Caco-2 (cell line): ENCODE data around the gene ZNF500. TPM values are rescaled to one million over a fixed set of nuclear protein-coding genes. Genes with fewer than 3 reads are reported as not detected.
A peak's percentile ranks its signal among the peaks of the same experiment; 100 is the strongest.

ENCODE experiments used
- BruUV-seq: library from RNA; stranded (reverse); fragments of 400-500 nt; replicated peaks from 2 replicates; lab custom pipeline; 2021; lab: Mats Ljungman, UMichigan
- CTCF ChIA-PET: fragments of 300-600 bp; sonication (Branson Sonifier 250); formaldehyde crosslinking; loops from one replicate; lab custom pipeline; 2022; ENCODE audit warnings: antibody characterized with exemption; lab: Charles Lee
- POLR2A ChIA-PET: fragments of 300-600 bp; sonication (Branson Sonifier 250); formaldehyde crosslinking; loops from one replicate; lab custom pipeline; 2022; ENCODE audit warnings: antibody characterized with exemption; lab: Charles Lee
- DNase-seq, 2 experiments: peaks; one replicate each; pipeline versions ENCODE4 v3.0.0 to v3.0.0-alpha.2; 2020 to 2022
- H3K27me3 ChIP-seq: replicated peaks from 2 replicates; pipeline ENCODE4 v1.6.0; 2011; ENCODE audit warnings: low read length; ENCODE audit not compliant: control insufficient read depth, insufficient read depth
- H3K36me3 ChIP-seq: 2 replicates; pipeline ENCODE4 v1.5.1; 2011; ENCODE audit warnings: low read length; ENCODE audit not compliant: control insufficient read depth, insufficient read depth
- H3K4me1 ChIP-seq: fragments of 250-450 bp; sonication (Bioruptor Pico); 2 replicates; pipeline ENCODE4 v1.5.1; 2020; ENCODE audit warnings: mild to moderate bottlenecking
- H3K4me3 ChIP-seq: 2 replicates; pipeline ENCODE4 v1.5.1; 2011; ENCODE audit warnings: low read depth, mild to moderate bottlenecking, control low read depth, low read length
- H3K9me3 ChIP-seq: fragments of 250-450 bp; sonication (Bioruptor Pico); 2 replicates; pipeline ENCODE4 v1.5.1; 2020; ENCODE audit warnings: mild to moderate bottlenecking, moderate library complexity
- H3K27ac Mint-ChIP-seq: one replicate; pipeline ENCODE4 v1.8.0; 2022; ENCODE audit warnings: mixed read lengths; ENCODE audit not compliant: unreplicated experiment
- H3K27me3 Mint-ChIP-seq: one replicate; pipeline ENCODE4 v1.8.0; 2022; ENCODE audit warnings: mixed read lengths; ENCODE audit not compliant: insufficient read depth, unreplicated experiment
- H3K36me3 Mint-ChIP-seq: one replicate; pipeline ENCODE4 v1.8.0; 2022; ENCODE audit warnings: mild to moderate bottlenecking, mixed read lengths; ENCODE audit not compliant: insufficient read depth, unreplicated experiment
- H3K4me1 Mint-ChIP-seq: one replicate; pipeline ENCODE4 v1.8.0; 2022; ENCODE audit warnings: low read depth, mixed read lengths; ENCODE audit not compliant: unreplicated experiment
- H3K4me3 Mint-ChIP-seq: one replicate; pipeline ENCODE4 v1.8.0; 2022; ENCODE audit warnings: mild to moderate bottlenecking, moderate library complexity, mixed read lengths; ENCODE audit not compliant: unreplicated experiment
- H3K9me3 Mint-ChIP-seq: one replicate; pipeline ENCODE4 v1.8.0; 2022; ENCODE audit warnings: mixed read lengths; ENCODE audit not compliant: unreplicated experiment
- CTCF ChIP-seq, 2 experiments: fragments of 200-600 bp in 1 of 2; IDR thresholded peaks; 1 replicate in 1 of 2; 2 replicates in 1 of 2; pipeline versions ENCODE4 v1.5.1 to v1.8.0; 2011 to 2022; ENCODE audit warnings: antibody characterized with exemption in 1 of 2, control low read depth in 1 of 2, inconsistent platforms in 1 of 2, low read depth in 1 of 2, low read length in 1 of 2, mild to moderate bottlenecking in 1 of 2, moderate library complexity in 1 of 2; ENCODE audit not compliant: insufficient read depth in 1 of 2, severe bottlenecking in 1 of 2, unreplicated experiment in 1 of 2
- intact Hi-C: fragments of 100-400 bp; cut with micrococcal nuclease; formaldehyde crosslinking; loops from one replicate; pipeline ENCODE4 v1.10.0; 2022; ENCODE audit not compliant: unreplicated experiment
- total RNA-seq: library from RNA; stranded (reverse); gene quantifications from 2 replicates; pipeline ENCODE4 v1.2.3, GENCODE V29; 2022

The ZNF500 gene
- total RNA-seq, 1 experiment from 2014 or later: 12.9 TPM

GRCh38 chr16:4806280-4806679 is 39.3 kb upstream of the ZNF500 start:
- TF ChIP-seq CTCF (IDR thresholded peaks at IDR 0.05; ENCODE audit: insufficient read depth in 1 of 2, low read depth in 1 of 2, low read length in 1 of 2, severe bottlenecking in 1 of 2, unreplicated experiment in 1 of 2): no peak
- intact Hi-C loops: no loop called here
- Mint-ChIP-seq H3K36me3 (peaks cover 88% of the 10 kb centered on the region), H3K4me1 (peaks cover 10% of the 10 kb centered on the region), H3K9me3 (no peaks in the 10 kb centered on the region), H3K27me3 (no peaks in the 10 kb centered on the region), H3K27ac (no peak overlapping the region), H3K4me3 (no peak overlapping the region)
- Histone ChIP-seq H3K36me3 (no peaks in the 10 kb centered on the region), H3K4me1 (peaks cover 4% of the 10 kb centered on the region; the same call in 1 of the 2 replicates), H3K27me3 (no peaks in the 10 kb centered on the region), H3K4me3 (no peak overlapping the region), H3K9me3 (no peaks in the 10 kb centered on the region)
- no peak for DNase-seq
- no TSS peak for BruUV-seq
- POLR2A ChIA-PET: no interaction called here
- CTCF ChIA-PET: no interaction called here

- peaks cover 77% of the 10 kb centered on the region for H3K36me3 Mint-ChIP-seq
- H3K27me3 Mint-ChIP-seq: no peaks in the 10 kb centered on the region
- H3K36me3 ChIP-seq: no peaks in the 10 kb centered on the region
- BruUV-seq: no TSS peak
- no peaks in the 10 kb centered on the region for H3K27me3 ChIP-seq
- CTCF ChIA-PET: interaction anchor here (0.9 to 1.1 kb wide), 2 partner anchors 45 to 153 kb away, joined by 3 to 5 read pairs; partner anchors contain the start of gene SEC14L5
- H3K4me3 ChIP-seq: no peak overlapping the region
- H3K9me3 Mint-ChIP-seq: no peaks in the 10 kb centered on the region
- H3K4me1 ChIP-seq: peaks cover 9% of the 10 kb centered on the region; the same call in 1 of the 2 replicates
- intact Hi-C loops: no loop called here
- H3K4me1 Mint-ChIP-seq: peaks cover 10% of the 10 kb centered on the region
- no peak overlapping the region for H3K4me3 Mint-ChIP-seq
- no peak for TF ChIP-seq CTCF (IDR thresholded peaks at IDR 0.05; ENCODE audit: insufficient read depth in 1 of 2, low read depth in 1 of 2, low read length in 1 of 2, severe bottlenecking in 1 of 2, unreplicated experiment in 1 of 2)
- POLR2A ChIA-PET: no interaction called here
- H3K27ac Mint-ChIP-seq: no peak overlapping the region
- DNase-seq: no peak
- no peaks in the 10 kb centered on the region for H3K9me3 ChIP-seq
These were observed 38.3 kb upstream of the ZNF500 start for GRCh38 chr16:4805231-4805630.

DNA sequence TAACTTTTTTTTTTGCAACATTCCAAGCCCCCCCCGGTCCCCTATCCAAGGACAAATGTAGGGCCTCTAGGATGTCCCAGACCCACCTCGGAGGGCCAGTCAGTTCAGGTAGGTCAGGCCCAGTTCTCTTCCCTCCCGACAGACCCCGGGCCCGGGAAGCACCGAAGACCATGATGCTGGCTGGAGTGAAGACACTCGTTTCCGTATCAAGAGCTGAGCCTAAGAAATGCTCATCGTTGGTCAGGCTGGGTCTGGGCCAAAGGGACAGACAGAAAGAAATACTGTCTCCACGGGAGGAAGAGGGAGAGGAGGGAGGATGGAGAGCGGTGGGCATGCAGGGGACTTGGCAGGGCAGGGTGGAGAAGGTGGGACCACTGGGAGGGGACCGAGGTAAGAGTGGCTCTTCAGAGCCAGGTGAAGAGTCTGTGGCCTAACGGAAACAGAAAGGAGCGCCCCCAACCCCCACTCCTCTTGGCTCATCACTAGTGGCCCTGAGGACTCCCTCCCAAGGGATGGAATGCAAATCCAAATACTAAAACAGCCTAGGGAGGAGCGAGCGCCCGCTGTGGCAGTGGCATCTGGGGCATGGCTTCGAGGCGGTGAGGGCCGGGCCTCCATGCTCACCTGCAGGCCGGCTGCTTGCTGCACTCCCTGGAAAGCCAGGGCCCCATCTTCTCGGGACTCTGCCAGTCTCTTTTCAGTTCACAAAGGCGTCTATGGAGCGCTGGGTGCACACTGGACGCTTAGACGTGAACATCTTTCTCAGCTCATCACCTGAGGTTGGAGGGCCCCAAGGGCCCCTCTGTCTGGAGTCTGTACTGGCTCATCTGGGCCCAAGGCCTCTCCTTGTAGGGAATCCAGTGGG is 37.2 kb upstream of the ZNF500 start:
- POLR2A ChIA-PET: no interaction called here
- Histone ChIP-seq H3K4me1 (peaks cover 9% of the 10 kb centered on the region; the same call in 1 of the 2 replicates), H3K27me3 (no peaks in the 10 kb centered on the region), H3K36me3 (no peaks in the 10 kb centered on the region), H3K4me3 (no peak overlapping the region), H3K9me3 (no peaks in the 10 kb centered on the region)
- Mint-ChIP-seq H3K4me3 (peak overlapping the region; percentile 77), H3K36me3 (peaks cover 68% of the 10 kb centered on the region), H3K27ac (peak overlapping the region; percentile 42), H3K4me1 (peaks cover 10% of the 10 kb centered on the region), H3K9me3 (no peaks in the 10 kb centered on the region), H3K27me3 (no peaks in the 10 kb centered on the region)
- BruUV-seq: no TSS peak
- TF ChIP-seq CTCF (IDR thresholded peaks at IDR 0.05; ENCODE audit: insufficient read depth in 1 of 2, low read depth in 1 of 2, low read length in 1 of 2, severe bottlenecking in 1 of 2, unreplicated experiment in 1 of 2): no peak
- no peak for DNase-seq
- intact Hi-C loops: loop anchor here (2.0 to 5.0 kb wide), 2 partner anchors 69 to 112 kb away; partner anchors contain the start of genes ANKS3, DNAAF8 and NUDT16L1
- CTCF ChIA-PET: interaction anchor here (1.1 kb wide), 1 partner anchor 154 kb away, joined by 5 read pairs; the partner anchor contains the start of gene SEC14L5
